Measurements from ENCODE around the gene F12.

Gene F12

DNA sequence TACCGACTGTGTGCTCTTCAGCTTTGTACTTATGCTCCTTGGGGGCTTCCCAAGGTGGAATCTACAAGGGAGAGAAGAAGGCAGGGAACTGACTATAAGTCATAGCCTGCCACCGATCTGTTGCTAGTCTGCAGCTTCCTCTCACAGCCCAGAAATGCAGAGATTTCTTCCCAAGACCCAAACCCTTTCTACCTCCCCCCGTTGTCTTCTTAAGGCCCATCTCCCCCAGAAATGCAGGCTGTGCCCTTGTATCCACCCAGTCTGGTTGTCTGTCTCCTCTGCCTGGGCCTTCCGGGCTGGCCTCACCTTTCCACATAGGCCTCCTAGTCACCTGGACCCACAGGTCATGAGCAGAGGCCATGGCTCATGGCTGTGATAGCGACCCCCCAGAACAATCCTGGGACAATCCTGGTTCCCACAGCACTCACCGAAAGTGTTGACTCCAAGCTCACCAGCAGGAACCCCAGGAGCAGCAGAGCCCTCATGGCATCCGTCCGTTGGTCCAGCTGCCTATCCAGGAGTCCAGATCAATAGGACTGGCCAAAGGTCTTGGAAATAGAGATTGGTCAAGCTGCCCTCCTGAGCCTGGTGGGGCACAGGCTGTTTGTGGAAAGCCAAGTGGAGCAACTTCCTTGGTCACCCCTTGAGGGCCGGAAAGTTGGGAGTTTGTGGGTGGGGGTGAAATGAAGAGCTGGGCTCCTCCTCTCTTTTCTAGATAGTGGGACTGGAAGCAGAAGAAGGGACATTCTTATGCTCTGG is at the start of gene F12:
TSS of gene F12 (minus strand) at position 522 of the 759 bp plus-strand sequence. CDS start at position 485, 37 bp downstream.
- DNase-seq (ENCODE audit: extremely low read depth in 1 of 2, low read depth in 1 of 2): no peak

DNA sequence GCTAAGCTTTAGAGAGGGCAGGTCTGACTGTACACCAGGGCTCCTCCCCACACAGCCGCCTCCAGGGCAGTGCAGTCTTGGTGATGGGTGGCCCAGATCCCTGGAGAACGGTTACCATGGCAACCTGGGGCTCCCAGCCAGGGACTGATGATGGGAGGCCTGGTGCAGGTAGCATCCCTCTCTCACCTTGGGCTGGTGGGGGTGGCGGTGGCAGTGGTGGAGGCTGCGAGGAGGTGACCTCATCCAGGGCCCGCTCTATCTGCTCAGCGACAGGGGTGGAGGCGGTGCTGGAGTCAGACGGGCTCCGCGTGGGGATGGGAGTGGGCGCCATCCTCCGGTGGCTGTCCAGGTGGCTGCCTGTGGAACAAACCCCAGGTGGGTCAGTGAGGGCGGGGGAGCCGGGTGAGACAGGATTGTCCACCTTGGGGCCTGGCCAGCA is 49.6 kb upstream of the F12 start:
- DNase-seq (ENCODE audit: extremely low read depth in 1 of 2, low read depth in 1 of 2): no peak

DNA sequence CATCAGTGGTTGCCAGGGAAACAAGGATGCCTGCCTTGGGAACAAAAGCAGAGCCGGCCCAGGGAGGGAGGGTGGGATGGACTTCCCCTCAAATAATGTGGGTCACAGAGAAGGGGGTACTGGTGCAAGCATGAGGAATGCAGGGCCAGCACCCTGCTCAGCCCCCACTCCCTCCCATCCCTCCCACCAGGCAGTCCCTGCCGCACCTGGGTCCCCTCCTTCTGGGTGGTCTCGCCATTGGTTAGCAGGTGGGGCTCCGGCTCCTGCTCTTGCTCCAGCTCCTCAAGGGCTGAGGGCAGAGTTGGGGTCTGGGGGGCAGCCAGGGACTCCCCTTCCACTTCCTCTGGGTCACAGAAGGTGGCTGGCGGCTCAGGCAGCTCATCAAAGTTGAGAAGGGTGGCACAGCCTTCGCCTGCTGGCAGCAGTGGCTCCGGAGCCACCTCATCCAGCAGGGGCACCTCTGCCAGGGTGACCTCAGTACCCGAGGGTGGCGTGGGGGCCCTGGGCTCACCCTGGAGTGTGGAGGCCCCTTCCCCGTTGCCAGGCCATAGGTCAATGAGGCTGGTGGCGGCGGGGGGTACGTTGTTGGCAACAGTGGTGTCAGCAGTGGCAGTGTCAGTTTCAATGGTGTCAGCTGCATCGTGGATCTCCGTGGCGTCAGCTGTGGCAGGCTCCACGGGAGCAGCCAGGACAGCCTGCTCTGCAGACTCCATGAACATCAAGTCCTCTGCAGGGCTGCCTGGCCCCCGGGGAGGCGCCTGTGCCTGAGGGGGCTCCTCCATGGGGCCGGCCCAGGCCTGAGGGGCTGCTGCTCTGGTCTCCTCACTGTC is 48.7 kb upstream of the F12 start:
- DNase-seq (ENCODE audit: extremely low read depth in 1 of 2, low read depth in 1 of 2): no peak

DNA sequence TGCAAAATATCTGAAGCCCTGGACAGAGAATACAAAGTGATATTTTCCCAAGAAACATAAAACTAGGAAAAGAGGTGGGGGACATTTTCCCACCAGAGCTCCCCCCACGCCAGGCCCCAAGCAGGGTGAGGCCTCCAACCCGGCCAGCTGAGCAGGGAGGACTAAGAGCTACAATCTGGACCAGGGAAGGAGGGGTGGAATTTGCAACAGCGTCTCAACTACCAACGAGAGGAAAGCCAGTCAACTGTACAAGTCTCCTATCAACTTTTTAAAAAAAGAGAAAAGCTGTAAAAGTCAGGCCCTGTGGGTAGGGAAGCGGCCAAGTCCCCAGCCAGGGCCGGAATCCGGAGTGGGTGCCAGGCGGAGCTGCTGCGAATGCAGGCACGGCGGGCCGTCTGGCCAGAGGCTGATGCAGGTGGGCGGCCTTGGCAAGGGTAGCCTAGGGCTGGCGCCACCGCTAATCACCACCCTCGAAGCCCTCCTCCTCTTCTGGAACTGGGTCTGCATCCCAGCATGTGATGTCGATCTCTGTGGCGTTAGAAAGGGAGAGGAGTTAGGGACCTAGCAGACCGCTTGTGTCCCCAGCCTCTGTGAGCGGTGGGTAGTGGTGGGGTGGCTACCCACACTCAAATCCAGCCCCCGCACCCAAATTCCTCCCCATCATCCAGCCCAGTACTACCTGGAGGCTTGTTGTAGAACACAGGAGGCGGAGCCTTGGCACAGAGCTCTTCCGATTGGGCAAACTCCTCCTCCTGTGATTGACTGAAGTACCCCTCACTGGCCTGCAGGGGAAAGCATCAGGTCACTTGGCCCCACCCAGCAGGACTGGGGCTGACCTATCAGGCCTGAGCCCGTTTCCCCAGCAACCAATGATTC is 47.9 kb upstream of the F12 start:
- DNase-seq (ENCODE audit: extremely low read depth in 1 of 2, low read depth in 1 of 2): no peak

DNA sequence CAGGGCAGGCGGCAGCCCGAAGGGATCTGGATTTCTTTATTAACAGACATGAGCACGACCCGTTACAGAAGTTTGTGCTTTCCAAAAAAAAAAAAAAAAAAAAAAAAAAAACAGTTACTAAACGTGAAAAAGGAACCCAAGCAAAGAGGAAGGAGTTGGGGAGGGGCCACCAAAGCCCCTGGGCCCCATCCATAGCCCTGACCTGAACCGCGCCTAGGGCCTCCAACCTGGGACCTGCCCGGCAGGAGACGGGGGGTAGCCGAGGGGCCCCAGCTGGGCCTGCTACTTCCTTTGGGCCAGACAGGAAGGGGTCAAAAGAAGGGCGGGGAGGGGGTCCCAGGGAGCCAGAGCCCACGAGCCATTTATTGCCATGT is 47.2 kb upstream of the F12 start:
- DNase-seq (ENCODE audit: extremely low read depth in 1 of 2, low read depth in 1 of 2): no peak

DNA sequence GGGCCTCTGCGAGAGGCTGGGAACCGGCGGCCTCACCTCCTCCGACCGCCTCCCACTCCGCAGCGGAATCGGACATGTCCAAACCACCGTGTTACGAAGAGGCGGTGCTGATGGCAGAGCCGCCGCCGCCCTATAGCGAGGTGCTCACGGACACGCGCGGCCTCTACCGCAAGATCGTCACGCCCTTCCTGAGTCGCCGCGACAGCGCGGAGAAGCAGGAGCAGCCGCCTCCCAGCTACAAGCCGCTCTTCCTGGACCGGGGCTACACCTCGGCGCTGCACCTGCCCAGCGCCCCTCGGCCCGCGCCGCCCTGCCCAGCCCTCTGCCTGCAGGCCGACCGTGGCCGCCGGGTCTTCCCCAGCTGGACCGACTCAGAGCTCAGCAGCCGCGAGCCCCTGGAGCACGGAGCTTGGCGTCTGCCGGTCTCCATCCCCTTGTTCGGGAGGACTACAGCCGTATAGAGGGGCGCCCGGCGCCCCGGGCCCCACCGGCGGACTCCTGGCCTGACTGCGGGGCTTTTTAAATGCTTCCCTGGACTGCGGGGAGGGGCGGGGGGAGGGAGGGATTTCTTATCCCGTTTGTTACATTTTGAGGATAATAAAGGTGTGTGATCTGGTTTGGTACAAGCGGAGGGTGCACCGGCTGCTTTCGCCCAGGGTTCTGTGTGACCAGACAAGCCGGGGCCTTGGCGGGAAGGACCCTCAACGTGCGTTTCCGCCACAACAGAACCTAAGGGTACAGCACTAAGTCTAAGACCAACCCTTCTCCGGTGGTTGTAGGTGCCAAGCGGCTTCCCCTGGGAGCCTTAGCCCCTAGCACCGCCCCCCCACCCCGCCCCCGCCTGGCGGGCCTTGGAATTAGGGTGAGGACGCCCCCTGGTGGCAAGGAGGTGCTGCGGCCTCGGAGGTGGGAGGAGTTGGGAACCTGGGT is 46.6 kb upstream of the F12 start:
- peak; percentile 84 to 96 for DNase-seq (ENCODE audit: extremely low read depth in 1 of 2, low read depth in 1 of 2)

DNA sequence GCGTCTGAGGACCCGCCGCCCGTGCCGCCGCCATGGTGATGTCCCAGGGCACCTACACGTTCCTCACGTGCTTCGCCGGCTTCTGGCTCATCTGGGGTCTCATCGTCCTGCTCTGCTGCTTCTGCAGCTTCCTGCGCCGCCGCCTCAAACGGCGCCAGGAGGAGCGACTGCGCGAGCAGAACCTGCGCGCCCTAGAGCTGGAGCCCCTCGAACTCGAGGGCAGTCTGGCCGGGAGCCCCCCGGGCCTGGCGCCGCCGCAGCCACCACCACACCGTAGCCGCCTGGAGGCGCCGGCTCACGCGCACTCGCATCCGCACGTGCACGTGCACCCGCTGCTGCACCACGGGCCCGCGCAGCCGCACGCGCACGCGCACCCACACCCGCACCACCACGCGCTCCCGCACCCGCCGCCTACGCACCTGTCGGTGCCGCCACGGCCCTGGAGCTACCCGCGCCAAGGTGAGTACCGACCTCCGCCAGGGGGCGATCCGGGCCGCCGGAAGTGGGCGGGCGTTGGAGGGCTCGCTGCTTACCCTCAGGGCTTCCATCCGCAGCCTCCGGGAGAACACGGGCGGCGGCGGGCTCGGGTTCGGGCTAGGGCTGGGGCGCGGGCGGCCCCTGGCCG is 45.8 kb upstream of the F12 start:
- peak; percentile 79 to 87 for DNase-seq (ENCODE audit: extremely low read depth in 1 of 2, low read depth in 1 of 2)

DNA sequence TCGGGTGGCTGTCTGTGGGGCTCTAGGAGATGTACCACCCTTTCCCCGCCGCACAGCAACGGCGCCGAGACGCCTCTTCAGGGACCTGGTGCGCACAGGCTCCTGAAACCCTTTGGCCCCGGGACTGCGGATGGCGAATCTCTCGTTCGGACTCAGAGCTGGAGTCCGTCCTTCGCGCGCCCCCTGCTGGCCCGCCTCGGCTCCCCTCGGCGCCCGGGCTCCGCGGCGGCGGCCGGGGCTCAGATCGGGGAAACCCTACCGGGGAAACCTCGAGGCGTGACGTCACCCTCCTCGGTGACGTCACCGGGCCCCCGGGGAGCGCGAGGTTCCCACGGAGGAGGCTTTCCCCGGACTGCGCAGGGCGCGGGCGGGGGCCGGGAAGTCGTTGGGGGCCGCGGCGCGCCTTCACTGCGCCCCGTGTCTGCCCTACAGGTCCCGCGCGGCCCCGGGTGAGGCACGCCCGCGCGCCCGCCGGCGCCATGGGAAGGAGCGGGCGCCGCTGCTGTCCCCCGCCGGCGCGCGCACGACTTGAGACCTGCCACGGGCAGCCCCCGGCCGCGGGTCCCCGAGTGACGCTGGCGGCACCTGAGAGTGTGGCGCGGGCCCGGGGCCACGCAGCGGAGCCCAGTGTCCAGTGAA is 45.2 kb upstream of the F12 start:
- DNase-seq (ENCODE audit: extremely low read depth in 1 of 2, low read depth in 1 of 2): peak; percentile 83 to 97

DNA sequence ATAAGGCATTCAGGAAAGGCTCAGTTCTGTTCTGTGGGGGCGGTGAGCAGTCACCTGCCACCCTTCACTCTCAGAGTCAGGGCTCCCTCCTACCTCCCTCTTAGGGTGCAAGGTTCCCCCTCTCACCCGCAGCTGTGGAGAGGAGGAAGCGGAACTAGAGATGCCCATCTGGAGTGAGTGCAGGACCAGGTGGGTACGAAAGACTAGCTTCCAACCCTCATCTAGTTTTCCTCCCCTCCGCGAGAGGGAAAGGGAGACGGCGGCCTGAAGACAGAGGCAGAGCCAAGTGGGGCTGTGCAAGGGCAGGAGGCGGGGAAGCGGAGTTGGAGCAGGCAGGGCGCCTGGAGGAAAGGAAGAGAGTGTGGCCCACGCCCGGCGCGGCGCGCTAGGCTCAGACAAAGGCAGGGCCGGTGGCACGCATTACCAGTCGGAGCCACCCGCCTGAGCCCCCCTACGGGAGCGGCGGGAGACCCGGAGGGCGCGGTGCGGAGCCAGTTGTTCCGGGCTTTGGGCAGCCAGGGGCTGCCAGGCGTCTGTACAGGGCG is 44.6 kb upstream of the F12 start:
- DNase-seq (ENCODE audit: extremely low read depth in 1 of 2, low read depth in 1 of 2): no peak

DNA sequence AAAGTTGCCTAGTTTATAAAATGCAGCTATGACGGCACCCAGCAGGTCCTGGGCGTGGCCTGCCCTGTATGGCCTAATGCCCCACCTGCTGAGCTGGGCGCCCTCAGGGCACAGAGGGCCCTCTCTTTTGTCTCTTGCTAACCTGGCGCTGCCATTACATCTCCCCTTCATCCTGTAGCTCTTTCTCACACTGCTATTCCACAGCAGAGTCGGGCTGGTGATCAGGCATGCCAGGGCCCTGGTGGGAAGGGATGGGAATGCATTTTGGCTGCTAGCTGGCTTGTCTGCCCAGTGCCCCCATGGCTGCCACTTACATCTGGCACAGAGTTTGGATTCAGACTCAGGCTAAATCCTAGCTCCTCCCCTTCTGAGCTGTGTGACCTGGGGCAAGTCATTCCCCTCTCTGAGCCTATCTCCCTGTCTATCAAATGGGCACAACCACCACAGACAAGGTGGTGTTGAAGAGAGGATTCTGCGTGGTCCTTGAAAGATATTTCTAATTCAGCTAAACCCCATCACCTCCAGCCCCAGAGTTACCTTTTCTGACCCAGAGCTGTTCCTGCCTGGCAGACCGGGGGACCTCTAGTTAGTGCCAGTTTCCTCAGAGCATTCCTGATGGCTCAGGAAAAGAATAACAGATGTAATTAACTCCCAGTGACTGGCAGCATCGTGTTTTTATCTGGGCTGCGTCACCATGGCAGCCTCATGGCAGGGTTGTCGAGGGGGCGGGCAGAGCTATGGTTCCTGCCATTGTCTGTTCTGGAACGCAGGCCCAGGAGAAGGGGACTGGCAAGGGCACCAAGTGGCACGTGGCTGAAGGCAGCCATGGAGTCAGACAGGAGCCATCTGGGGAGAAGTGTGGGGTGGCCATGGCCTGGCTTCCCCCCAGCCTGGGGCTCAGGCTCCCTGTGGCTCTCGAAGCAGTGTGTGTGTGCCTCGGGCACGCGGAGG is 43.6 kb upstream of the F12 start:
- DNase-seq (ENCODE audit: extremely low read depth in 1 of 2, low read depth in 1 of 2): no peak

DNA sequence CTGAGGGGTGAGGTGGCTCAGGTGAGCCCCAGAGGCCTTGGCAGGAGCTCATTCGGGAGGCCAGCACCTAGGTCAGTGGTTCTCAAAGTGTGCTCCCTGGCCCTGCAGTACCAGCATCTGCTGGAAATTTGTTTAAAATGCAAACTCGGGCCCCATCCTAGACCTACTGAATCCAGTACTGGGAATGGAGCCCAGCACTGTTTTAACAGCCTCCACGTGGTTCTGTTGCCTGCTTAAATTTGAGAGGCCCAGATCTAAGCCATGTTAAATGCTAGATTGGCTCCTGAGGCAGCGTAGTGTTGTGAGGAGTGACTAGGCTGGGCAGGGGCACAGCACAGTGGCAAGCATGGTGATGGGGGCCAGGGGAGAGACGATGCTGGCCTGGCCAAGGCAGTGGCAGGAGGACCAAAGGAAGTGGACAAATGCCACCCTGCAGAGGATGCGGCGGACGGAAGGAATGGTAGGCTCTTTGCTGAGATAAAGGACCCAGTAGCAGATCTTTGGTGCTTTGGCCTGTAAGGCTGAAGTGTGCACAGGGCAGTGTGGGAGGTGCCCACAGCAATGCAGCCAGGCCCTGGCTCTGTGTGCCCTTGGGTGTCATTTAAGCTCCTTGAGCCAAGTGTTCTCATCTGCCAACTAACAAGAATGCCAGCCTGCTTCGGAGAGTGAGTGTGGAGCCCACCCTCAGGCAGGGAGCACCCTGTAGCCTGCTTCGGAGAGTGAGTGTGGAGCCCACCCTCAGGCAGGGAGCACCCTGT is 41.5 kb upstream of the F12 start:
- DNase-seq (ENCODE audit: extremely low read depth in 1 of 2, low read depth in 1 of 2): no peak

DNA sequence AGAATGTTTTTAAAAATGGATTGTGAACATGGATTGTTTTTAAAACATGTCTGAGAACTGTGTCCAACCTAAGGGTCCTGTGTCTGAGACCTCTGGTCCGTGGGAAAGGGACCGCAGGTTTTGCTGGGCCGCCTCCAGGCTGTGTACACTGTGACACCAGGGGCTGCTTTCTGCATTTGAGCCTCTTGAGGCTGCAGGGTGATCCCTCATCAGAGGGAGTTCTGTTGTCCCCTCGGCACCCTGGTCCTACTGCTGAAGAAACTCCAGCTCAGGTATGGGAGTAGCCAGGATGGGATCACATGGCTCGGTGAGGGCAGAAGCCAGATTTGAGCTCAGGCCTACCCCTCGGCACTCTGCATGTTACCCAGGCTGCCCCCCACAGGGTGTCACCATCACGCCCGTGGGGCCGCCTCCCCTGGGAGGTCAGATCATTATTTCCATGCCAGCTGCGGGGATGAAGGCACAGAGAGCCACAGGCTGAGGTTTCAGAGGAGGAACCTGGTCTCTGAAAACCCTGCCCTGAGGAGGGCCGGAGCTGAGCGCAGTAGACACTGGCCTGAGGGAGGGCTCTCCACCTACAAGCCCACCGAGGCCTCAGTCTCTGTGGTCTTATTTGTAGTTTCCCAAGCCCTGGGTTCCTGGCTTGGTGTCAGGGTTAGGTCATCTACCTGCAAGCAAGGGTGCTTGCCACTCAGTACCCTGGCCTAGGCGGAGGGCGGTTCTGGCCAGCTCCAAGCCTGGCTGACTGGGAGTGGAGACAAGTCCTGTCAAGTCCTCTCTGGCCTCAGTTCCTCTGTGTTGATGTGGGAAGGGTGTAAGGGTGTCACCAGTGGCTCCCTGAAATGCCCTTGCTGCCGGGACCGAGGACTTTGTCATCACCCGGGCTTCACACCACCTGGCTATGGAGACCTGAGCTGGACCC is 40.0 kb upstream of the F12 start:
- DNase-seq (ENCODE audit: extremely low read depth in 1 of 2, low read depth in 1 of 2): no peak

DNA sequence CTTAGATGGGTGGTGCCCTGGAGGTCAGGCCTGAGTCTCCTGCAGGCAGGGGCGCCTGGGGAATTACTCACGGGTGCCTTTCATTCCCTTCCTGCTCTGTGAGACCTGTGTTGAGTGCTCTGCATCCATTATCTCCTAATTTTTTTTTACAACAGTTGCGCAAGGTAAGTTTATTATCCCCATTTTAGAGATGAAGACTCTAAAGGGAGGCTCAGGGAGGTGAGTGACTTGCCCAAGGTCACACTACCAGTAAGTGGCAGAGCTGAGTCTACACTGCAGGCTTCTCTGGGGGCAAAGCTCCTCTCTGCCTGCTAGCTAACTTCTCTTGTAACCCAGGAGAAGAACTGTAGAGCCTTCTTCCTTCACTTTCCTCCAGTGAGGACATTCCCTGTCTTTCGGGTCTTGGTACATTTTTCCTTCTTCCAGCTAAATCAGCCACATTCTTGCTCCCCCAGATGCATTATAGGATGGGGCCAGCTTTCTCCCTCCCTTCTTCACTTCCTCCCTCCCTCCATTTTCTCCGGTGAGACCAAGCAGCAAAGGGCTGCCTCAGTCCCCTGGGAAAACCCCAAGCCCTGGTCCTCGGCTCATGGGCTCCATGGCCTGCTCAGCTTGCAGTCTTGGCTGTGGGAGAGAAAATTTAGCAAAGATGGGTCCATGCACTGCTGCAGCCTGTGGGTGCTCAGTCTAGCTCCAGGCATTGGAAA is 39.0 kb upstream of the F12 start:
- no peak for DNase-seq (ENCODE audit: extremely low read depth in 1 of 2, low read depth in 1 of 2)

DNA sequence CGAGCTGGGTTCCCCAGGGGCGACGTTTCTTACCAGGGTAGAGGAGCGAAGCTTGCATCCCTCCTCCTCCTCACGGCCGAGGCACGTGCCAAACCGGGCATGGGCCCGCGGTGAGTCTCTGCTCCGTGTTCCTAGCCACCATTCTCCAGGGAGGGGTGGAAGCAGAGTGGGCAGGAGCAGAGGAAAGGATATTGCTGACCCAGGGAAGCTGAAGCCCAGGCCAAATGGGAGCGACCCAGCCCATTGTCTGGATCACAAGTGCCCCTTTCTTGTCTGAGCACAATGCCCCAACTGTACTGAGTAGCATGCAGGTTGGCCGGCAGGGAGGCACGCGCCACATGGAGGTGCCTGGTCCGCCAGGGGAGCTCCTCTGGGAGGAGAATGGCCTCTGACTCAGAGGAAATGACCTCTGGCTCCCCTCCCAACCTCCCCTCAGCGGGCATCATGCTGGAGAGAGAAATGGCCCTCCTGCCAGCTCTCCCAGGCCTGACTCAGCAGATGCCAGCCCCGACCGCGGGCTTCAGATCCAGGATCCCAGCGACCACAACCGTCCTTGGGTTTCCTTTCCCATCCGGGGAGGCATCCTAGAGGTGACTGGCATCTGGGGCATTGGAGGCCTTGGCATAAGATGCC is 38.4 kb upstream of the F12 start:
- DNase-seq (ENCODE audit: extremely low read depth in 1 of 2, low read depth in 1 of 2): no peak

DNA sequence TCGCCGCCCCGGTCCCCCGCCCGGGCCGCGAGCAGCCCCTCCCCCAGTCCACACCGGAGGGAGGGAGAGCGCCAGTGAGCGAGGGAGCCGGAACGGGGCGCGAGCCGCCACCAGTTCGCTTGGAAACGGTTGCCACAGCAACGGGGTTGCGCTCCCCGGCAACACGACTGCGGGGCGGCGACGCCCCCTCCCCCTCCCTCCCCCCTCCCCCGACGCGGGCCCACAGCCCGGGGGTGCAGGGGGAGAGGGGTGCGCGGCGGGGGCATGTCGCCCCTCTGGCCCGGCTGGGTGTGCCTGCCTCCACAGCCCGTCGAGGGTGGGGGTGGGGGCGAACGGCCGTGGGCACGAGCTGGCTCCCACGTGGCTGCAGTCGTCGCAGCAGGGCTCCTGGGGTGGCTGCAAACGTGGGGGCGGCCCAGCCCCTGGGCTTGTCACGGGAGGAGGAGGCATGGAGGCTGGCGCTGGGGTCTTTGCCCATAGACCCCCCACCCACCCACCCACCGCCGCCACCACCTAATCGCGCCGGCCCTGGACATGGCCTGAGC is 37.8 kb upstream of the F12 start:
- DNase-seq (ENCODE audit: extremely low read depth in 1 of 2, low read depth in 1 of 2): peak in 1 of 2 donors; percentile 54

Measured in activated CD8-positive, alpha-beta memory T cell treated with anti-CD3 and anti-CD28 coated beads for 1 hour (primary cell).